Measurements from ENCODE around the gene CRACR2B.

The CRACR2B gene

DNA sequence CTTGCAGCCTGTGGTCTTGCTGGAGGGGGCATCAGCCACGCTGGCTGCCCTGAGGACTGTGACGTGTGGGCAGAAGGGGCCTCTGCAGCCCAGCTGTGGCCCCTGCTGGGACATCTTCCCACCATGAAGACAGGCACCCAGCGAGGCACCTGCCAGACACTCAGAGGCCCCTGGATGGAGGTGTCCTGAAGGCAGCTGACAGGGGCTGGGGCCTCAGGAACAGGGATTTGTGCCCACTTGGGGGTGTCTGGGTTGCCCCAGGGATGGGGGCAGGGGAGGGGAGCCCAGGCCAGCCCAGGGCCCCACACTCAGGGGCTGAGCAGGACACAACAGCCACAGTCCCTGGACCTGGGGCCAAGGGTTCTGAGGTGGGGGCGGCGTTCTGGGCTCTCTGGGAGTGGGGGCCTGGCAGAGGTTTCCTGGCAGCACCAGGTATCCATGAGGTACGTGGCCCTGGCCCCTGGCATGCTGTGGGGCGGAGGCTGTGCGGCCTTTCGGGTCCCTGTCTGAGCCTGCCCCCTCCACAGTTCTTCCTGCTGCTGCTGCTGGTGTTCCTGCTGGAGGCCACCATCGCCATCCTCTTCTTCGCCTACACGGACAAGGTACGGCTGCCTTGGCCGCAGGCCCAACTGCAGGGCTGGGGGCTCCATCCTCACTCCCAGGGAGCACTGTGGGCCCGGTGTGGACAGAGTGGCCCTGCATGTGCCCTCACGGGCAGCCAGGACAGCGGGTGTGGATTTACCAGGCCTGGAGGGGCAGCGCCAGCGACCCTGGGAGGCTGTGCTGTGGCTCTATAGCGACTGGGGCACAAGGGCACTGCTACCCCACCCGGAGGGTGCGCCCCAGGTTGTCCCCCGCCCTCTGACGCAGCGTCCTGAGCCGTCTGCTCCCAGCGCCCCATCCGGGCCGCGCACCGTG is 36.5 kb downstream of the CRACR2B start:
- no peak for DNase-seq

DNA sequence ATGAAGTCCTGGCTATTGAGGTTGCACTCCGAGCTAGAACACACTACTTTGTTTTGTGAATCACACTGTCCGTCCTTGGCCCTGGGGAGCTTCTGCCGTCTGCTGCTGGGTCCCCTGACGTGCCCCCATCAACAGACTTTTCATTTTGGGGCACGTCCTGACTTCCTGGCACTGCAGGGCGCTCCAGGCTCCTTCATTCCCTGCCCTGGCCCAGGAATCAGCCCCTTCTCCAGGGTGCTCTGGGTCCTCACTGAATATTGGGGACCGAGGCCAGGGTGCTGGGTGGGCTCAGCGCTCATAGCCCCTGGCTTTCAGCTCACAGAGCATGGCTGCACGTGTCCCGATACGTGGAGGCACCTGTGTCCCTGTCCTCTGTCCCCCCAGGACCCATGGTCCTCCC is 37.2 kb downstream of the CRACR2B start:
- DNase-seq: no peak

DNA sequence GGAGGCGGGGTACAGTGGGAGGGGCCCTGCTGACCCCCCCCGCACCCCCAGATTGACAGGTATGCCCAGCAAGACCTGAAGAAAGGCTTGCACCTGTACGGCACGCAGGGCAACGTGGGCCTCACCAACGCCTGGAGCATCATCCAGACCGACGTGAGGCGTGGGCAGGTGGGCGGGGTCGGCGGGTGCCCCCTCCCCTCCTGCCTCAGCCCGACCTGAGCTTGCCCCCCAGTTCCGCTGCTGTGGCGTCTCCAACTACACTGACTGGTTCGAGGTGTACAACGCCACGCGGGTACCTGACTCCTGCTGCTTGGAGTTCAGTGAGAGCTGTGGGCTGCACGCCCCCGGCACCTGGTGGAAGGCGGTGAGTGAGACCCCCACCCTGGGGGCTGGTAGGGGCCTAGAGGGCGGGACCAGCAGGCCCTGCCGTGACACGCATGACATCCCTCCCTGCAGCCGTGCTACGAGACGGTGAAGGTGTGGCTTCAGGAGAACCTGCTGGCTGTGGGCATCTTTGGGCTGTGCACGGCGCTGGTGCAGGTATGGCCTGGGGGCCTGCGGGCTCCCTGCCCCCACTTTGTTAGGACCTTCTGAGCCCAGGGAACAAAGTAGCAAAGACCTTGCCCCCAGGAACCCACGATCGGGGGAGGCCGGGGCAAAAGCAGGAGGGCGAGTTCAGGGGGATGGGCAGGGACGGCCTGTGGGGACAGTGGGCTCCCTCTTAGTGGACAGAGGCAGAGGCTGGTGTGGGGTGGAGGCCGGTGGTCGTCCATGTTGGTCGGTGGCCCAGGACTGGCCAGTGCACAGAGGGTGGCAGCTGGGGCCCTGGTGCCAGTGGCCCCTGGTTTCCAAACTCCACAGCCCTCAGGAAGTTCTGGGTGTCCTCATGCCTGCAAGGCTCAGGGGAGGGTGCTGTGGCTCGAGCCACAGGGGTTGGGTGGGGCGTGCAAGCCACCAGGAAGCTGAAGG is 38.0 kb downstream of the CRACR2B start:
- DNase-seq: no peak

DNA sequence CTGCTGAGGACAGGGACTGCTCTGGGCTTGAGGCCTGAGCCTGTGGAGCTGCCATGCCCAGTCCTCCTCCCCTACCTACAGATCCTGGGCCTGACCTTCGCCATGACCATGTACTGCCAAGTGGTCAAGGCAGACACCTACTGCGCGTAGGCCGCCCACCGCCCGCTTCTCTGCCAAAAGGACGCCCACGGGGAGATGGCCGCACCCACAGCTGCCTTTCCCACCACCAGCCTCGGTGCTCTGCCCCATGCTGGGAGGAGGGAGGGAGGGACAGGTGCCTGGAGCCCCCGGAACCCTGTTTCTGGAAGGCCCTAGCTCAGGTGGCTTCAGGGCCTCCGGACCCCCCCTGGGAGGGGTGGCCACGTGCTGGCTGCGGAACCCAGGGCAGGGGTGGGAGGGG is 38.8 kb downstream of the CRACR2B start:
- no peak for DNase-seq

DNA sequence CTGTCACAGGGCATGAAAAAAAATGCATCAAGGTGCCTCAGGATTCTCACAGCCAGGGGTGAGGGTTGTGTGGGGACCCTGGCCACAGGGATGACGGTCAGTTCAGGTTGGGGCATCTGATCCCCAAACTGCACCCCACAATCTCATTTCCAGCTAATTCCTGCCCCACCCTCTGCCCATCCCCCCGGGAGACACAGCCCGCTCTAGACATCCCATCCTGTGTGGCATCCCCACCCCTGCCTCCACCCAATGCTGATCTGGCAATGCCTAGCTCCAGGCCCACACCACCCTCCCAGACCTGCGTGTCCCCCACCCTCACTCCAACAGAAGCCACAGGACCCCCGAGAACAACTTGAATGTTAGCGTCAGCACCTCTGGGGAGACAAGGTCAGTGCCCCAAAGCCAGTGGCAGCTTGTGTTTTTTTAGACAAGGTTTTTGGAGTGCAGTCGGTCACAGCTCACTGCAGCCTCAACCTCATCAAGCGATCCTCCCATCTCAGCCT is 40.2 kb downstream of the CRACR2B start:
- DNase-seq: no peak

DNA sequence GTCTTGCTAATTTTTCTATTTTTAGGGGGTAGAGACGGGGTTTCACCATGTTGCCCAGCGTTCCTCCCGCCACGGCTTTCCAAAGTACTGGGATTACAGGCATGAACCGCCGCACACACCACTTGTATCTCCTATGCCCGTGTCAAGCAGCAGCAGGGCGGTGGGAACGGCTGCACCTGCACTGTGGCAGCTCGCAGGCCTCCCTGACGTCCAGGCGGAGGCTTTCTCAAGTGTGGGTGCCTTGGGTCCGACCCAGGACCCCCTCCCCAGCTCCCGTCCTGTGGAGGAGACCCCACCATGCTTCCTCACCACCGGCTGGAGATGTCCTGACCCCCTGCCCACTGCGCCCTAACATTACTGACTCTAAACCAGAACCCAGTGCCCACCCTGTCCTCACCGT is 40.7 kb downstream of the CRACR2B start:
- no peak for DNase-seq

DNA sequence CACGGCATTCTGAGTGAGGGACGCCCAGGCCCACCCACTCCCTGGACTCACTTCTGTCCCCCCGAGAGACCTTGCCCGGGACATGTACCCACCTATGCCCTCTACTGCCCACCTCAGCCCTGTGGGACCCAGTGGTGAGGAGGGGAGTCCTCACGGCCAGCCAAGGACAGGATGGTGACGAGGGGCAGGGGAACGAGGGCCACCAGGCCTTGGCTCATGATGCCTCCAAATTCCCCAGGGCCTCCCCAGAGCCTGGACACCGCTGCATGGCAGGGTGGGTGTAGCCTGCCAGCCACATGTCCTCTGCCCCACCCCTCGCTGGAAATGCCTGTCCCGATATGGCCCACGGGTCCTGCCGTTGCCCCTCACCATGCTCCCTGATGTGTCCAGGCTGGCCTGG is 41.1 kb downstream of the CRACR2B start:
- DNase-seq: no peak

DNA sequence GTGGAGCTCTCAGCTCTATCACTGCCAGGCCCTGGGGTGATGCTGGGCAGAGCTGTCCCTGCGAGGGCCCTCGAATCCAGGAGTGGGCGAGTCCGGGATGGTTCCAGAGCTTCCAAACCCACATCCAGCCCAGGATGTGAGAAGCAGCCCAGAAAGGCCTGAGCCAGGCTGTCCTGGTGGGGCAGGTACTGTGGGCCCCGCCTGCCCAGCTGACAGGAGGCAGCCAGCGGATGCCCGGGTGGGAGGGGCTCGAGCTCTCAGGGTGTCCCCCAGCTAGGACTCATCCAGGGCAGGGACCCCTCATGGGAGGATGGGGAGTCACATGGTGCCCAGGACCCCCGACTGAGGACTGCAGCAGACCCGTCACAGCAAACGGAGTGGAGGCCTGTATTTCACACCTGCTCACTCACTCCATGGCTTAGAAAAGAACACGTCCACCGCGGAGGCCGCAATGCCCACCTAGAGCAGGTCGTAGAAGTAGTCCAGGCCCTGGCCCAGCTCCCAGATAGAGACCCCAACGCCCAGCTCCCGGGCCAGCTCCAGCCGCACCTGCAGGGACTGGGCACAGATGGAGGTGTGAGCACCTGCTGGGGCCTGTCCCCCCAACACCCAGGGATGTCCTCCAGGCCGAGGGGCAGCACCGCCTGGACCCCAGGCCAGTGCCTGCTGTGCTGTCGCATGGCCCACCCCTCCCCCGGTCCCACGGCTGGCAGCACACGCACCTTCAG is 41.8 kb downstream of the CRACR2B start:
- DNase-seq: no peak

DNA sequence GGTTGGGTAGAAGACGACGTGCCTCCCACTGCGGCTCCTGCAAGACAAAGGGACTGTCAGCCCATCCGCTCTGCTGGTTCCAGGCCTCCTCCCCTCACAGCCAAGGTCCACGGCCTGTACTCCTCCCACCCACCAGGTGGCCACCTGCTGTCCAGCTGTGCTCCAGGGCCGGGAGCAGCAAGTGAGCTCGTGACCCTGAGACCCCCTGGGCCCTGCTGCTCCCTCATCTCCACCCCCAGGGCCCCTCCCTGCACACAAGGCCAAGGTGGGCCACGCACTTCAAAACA is 42.4 kb downstream of the CRACR2B start:
- DNase-seq: no peak

DNA sequence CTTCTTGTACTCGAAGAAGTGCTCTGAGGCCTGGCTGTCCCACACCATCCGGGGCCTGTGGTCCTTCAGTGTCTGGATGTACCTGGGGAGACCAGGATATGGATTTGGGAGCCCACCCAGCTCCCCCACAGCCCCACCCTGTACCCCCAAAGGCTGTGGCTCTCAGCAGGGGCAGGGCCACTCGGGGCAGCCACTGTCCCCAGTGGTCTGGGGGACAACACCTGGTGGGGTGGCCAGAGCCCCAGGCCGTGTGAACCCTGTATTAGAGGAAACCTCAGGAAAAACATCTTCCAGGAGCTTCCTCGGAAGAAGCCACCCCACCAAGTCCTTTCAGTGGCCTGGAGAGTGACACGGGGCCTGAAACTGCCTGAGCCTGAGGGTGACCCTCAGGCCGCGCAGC is 42.7 kb downstream of the CRACR2B start:
- no peak for DNase-seq

DNA sequence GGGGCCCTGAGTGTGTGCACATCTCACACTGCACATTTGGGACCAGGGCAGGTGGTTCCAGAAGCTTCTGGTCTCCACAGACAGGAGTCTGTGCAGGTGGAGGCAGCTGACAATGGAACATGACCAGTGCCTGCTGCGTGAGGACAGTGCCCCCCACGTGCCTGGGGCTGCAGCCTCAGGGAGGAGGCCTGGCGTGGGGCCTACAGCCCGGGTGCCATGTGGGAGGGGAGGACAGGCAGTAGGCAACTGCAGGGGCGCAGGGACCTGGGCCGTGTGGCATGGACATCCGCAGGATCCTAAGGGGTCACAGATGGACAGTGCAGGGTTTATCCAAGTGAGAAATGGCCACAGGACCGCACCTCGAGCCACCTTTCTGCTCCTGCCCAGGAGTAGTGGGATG is 43.8 kb downstream of the CRACR2B start:
- DNase-seq: no peak

DNA sequence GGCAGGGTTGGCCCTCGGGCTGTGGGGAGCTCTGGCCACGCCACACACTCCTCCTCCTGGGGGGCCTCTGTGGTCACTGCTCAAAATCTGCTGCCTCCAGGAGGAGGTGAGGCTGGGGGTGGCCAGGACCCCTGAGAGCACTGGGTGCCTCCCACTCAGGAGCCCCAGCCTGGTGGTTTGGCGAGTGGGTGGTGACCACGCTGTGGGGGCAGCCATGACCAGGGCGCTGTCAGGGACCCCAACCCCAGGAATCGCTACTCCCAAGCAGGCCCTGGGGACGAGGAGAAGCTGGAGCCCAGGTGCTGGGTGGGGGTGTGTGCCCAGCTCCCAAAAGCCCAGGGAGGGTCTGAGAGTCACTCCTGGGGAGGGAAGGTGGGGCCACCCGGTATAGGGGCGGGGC is 45.1 kb downstream of the CRACR2B start:
- DNase-seq: no peak

DNA sequence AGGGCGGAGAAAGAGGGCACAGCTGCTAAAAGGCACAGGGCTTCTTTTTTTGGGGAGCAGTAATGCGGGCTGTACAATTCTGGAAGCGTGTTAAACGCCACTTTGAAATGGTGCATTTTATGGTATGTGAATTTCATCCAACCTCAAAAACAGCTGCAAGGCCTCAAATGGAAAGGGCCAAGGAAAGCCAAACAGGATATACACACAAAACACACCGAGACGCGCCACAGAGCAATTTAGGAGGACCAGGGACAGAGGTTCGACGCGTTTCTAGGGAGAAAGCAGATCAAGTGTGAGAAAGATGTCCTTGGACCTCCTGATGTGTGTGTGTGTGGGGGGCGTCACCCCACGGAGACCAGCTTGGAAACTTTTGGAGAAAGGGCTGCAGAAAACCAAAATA is 46.0 kb downstream of the CRACR2B start:
- no peak for DNase-seq

DNA sequence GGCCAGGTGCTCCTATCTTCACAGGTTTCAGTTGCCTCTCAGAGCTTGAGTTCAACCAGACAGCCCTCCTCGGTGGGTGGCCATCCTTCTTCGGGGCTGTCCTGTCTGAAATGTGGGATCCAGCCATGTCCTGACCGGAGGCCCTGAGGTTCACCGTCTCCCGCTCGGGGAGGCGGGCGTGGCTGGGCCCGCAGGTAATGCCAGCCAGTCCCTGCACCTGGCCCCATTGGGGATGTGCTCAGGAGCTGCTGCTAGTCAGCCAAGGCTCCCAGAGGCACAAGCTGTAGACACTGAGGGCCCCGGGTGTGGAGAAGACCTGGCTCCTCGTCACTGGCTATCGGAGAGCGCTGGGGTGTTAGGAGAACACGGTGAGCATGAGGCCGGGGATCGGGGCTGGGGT is 47.5 kb downstream of the CRACR2B start:
- no peak for DNase-seq

DNA sequence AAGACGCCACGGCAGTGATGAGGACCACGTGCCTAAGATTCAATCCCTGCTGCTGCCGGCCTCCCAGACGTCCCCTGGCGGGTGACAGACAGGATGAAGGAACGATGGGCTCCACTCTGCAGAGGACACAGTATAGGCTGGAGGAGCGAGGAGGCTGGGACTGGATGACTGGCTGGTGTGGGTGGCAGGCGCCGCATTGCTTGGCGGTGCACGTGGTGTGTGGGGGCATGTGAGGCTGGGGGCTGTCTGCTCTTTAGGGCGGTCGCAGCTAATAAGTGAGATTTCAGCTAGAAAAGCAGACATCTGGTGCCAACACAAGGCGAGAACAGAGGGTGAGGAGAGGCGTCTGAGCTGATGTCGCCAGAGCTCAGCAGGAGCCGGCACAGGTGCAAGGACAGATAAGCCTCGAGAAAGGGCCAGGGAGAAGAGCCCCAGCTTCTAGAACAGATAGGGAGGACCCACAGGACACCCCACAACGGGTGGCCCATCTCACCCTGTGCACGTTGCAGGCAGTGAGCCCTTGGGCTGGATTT is 48.1 kb downstream of the CRACR2B start:
- peak in 28 of 58 donors; percentile 7 to 67 (median 38) for DNase-seq

DNA sequence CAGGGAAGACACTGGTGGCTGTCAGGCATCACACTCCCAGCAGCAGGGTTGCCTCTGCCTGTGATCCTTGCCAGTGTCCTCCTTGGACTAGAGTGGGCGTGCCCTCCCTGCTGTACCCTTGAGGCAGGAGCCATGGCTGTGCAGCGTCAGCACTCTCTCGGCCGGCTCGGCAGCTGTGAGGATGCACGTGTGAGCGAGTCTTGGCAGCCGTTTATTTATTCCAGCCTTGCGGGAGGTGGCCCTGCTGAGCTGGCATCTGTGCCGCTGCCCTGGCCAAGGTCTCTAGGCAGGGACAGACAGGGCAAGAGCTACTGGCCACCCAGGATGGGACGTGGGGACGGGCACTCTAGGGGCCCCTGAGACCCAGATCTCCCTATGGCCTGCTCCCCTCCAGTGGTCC is 48.8 kb downstream of the CRACR2B start:
- peak in 43 of 58 donors; percentile 6 to 71 (median 39) for DNase-seq

DNA sequence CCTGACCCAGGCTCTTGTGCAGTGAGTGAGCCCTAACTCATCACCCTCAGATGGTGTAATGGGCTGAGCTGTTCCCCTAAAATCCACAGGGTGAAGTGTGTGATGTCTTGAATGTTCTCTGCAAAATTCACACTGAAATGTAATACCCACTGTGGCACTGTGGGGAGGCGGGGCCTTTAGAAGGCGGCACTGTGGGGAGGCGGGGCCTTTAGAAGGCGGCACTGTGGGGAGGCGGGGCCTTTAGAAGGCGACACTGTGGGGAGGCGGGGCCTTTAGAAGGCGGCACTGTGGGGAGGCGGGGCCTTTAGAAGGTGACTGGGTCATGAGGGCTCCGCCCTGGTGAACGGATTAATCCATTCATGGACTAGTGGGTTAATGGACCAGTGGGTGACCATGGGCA is 49.8 kb downstream of the CRACR2B start:
- no peak for DNase-seq

DNA sequence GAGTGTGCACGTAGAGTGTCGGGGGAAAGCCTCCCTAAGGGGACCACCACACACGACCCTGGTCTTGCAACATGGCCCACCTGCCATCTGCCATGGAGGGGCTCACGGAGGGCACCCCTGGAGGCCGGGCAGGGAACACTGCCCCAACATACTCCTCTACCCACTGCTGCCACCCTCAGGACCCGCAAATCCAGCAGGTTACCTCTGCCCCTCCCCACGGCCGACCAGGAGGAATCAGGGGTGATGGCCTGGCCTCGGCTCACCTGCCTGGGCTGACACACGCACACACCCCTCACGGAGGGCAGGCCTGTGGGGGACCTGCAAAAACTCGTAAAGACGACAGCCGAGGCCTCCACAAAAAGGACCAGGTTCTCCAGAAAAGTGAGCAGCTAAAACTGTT is 52.7 kb downstream of the CRACR2B start:
- DNase-seq: no peak
